H1 (cell line): Measurements from ENCODE around the gene RUBCN. TPM values are rescaled to one million over a fixed set of nuclear protein-coding genes. Genes with fewer than 3 reads are reported as not detected.
"Not testable (repeated sequence)": the region's sequence is repeated elsewhere in the genome, so short reads cannot be mapped to it uniquely, and the experiment has no call there.

ENCODE experiments used
- CTCF ChIA-PET: fragments of 300-600 bp; sonication (Branson Sonifier 250); formaldehyde crosslinking; loops from one replicate; lab custom pipeline; 2021; ENCODE audit not compliant: partially characterized antibody; lab: Charles Lee
- POLR2A ChIA-PET: fragments of 300-600 bp; sonication (Branson Sonifier 250); formaldehyde crosslinking; loops from one replicate; lab custom pipeline; 2021; ENCODE audit warnings: inconsistent platforms; ENCODE audit not compliant: partially characterized antibody; lab: Charles Lee
- DNase-seq, 2 experiments: peaks; one replicate each; pipeline versions ENCODE4 v3.0.0 to v3.0.0-alpha.2; 2010 to 2022; ENCODE audit warnings: low spot score in 2 of 2, low read depth in 1 of 2, mixed read lengths in 1 of 2
- FAIRE-seq: peaks from 2 replicates; lab custom pipeline; 2011; peaks lifted over from hg19 to GRCh38; lab: Jason Lieb, UNC
- H2AFZ ChIP-seq: 2 replicates; pipeline ENCODE4 v1.8.1; 2012; ENCODE audit warnings: low read length, inconsistent platforms
- H2AK5ac ChIP-seq: 2 replicates; pipeline ENCODE4 v1.6.1; 2013; ENCODE audit warnings: low read depth, low read length
- H2BK120ac ChIP-seq: replicated peaks from 2 replicates; pipeline ENCODE3; 2013; ENCODE audit warnings: low read depth, low read length, inconsistent platforms
- H2BK12ac ChIP-seq: 2 replicates; pipeline ENCODE4 v1.6.1; 2013; ENCODE audit warnings: low read depth, low read length
- H2BK15ac ChIP-seq: 2 replicates; pipeline ENCODE4 v1.6.1; 2013; ENCODE audit warnings: low read length
- H2BK20ac ChIP-seq: 2 replicates; pipeline ENCODE4 v1.6.1; 2013; ENCODE audit warnings: low read length
- H2BK5ac ChIP-seq: 2 replicates; pipeline ENCODE4 v1.6.1; 2013; ENCODE audit warnings: low read depth, low read length
- H3K14ac ChIP-seq: 2 replicates; pipeline ENCODE4 v1.6.1; 2013; ENCODE audit warnings: inconsistent platforms; ENCODE audit not compliant: insufficient read length
- H3K18ac ChIP-seq: 2 replicates; pipeline ENCODE4 v1.6.1; 2013; ENCODE audit warnings: low read length; ENCODE audit errors: extremely low read depth
- H3K23ac ChIP-seq: 2 replicates; pipeline ENCODE4 v1.6.1; 2013; ENCODE audit warnings: inconsistent platforms; ENCODE audit not compliant: insufficient read length
- H3K23me2 ChIP-seq: 2 replicates; pipeline ENCODE4 v1.6.1; 2013; ENCODE audit warnings: low read depth, low read length
- H3K27ac ChIP-seq: 2 replicates; pipeline ENCODE4 v1.6.1; 2011; ENCODE audit warnings: low read depth, low read length, inconsistent platforms
- H3K27me3 ChIP-seq, 4 experiments: replicated peaks in 1 of 4; 1 replicate in 1 of 4; 2 replicates in 3 of 4; pipeline versions ENCODE4 v1.6.1 to v1.8.1; 2011 to 2013; ENCODE audit warnings: low read length in 3 of 4, mild to moderate bottlenecking in 3 of 4, inconsistent platforms in 2 of 4, mixed read lengths in 2 of 4, moderate library complexity in 1 of 4; ENCODE audit not compliant: control insufficient read depth in 3 of 4, insufficient read depth in 3 of 4; ENCODE audit errors: extremely low read depth in 1 of 4
- H3K36me3 ChIP-seq, 4 experiments: 2 replicates each; pipeline versions ENCODE4 v1.6.1 to v1.8.1; 2011 to 2013; ENCODE audit warnings: mild to moderate bottlenecking in 4 of 4, low read length in 3 of 4, moderate library complexity in 2 of 4, control low read depth in 1 of 4, inconsistent platforms in 1 of 4; ENCODE audit not compliant: insufficient read depth in 4 of 4, control insufficient read depth in 2 of 4
- H3K4ac ChIP-seq: replicated peaks from 2 replicates; pipeline ENCODE3; 2013; ENCODE audit warnings: low read length, low read depth, mixed read lengths, inconsistent platforms; ENCODE audit not compliant: insufficient read length
- H3K4me1 ChIP-seq, 4 experiments: replicated peaks in 1 of 4; 1 replicate in 1 of 4; 2 replicates in 3 of 4; pipeline versions ENCODE4 v1.6.1 to v1.8.1; 2011 to 2013; ENCODE audit warnings: low read length in 3 of 4, inconsistent platforms in 2 of 4, mixed read lengths in 1 of 4; ENCODE audit not compliant: insufficient read depth in 4 of 4, control insufficient read depth in 3 of 4
- H3K4me2 ChIP-seq, 2 experiments: 2 replicates each; pipeline versions ENCODE4 v1.6.1 to v1.8.1; 2011 to 2013; ENCODE audit warnings: low read depth in 2 of 2, low read length in 2 of 2, control low read depth in 1 of 2, inconsistent platforms in 1 of 2, mild to moderate bottlenecking in 1 of 2; ENCODE audit not compliant: insufficient read depth in 1 of 2
- H3K4me3 ChIP-seq, 4 experiments: fragments of 200-600, 300-600 bp in 1 of 4; sonication (generic), shearing (Covaris generic), sonication (Bioruptor Twin) in 1 of 4; 2 replicates each; pipeline versions ENCODE4 v1.5.1 to v1.8.1; 2011 to 2016; ENCODE audit warnings: low read length in 4 of 4, low read depth in 3 of 4, control low read depth in 2 of 4, inconsistent platforms in 2 of 4, mild to moderate bottlenecking in 2 of 4, mixed read lengths in 1 of 4, moderate library complexity in 1 of 4; ENCODE audit not compliant: insufficient read depth in 2 of 4; ENCODE audit errors: extremely low read depth in 1 of 4
- H3K56ac ChIP-seq: replicated peaks from 2 replicates; pipeline ENCODE3; 2013; ENCODE audit warnings: low read depth, mild to moderate bottlenecking, mixed read lengths, low read length, inconsistent platforms; ENCODE audit not compliant: insufficient read length
- H3K79me1 ChIP-seq: 2 replicates; pipeline ENCODE4 v1.6.1; 2013; ENCODE audit warnings: low read depth, low read length, control low read depth
- H3K79me2 ChIP-seq, 2 experiments: 2 replicates each; pipeline versions ENCODE4 v1.6.1 to v1.8.1; 2012 to 2013; ENCODE audit warnings: low read length in 2 of 2, mild to moderate bottlenecking in 2 of 2, inconsistent platforms in 1 of 2; ENCODE audit not compliant: insufficient read depth in 2 of 2, control insufficient read depth in 1 of 2
- H3K9ac ChIP-seq, 4 experiments: replicated peaks in 1 of 4; 1 replicate in 1 of 4; 2 replicates in 3 of 4; pipeline versions ENCODE4 v1.6.1 to v1.8.1; 2011 to 2013; ENCODE audit warnings: low read depth in 3 of 4, low read length in 3 of 4, control low read depth in 2 of 4, mild to moderate bottlenecking in 2 of 4, moderate library complexity in 2 of 4, inconsistent platforms in 1 of 4; ENCODE audit errors: extremely low read depth in 1 of 4
- H3K9me3 ChIP-seq, 2 experiments: 2 replicates each; pipeline versions ENCODE4 v1.6.1 to v1.8.1; 2012 to 2013; ENCODE audit warnings: mild to moderate bottlenecking in 2 of 2, moderate library complexity in 2 of 2, control low read depth in 1 of 2, inconsistent platforms in 1 of 2, low read depth in 1 of 2, low read length in 1 of 2, mixed read lengths in 1 of 2; ENCODE audit not compliant: insufficient read depth in 2 of 2
- H4K20me1 ChIP-seq, 2 experiments: replicated peaks in 1 of 2; 2 replicates each; pipeline versions ENCODE3 to v1.8.1; 2011 to 2013; ENCODE audit warnings: inconsistent platforms in 2 of 2, low read length in 2 of 2, mild to moderate bottlenecking in 1 of 2; ENCODE audit not compliant: insufficient read depth in 2 of 2, control insufficient read depth in 1 of 2
- H4K5ac ChIP-seq: 2 replicates; pipeline ENCODE4 v1.6.1; 2013; ENCODE audit warnings: low read length, low read depth, mixed read lengths, inconsistent platforms; ENCODE audit not compliant: insufficient read length
- H4K8ac ChIP-seq: 2 replicates; pipeline ENCODE4 v1.8.0; 2013; ENCODE audit warnings: mild to moderate bottlenecking, moderate library complexity, low read length, inconsistent platforms; ENCODE audit not compliant: insufficient read depth; ENCODE audit errors: extremely low read depth
- H4K91ac ChIP-seq: replicated peaks from 2 replicates; pipeline ENCODE3; 2013; ENCODE audit warnings: low read length, mixed read lengths, inconsistent platforms; ENCODE audit not compliant: insufficient read length
- KDM4A ChIP-seq: IDR thresholded peaks from one replicate; pipeline ENCODE4 v1.7.1; 2012; ENCODE audit warnings: low read depth, mild to moderate bottlenecking, moderate library complexity, low read length, inconsistent platforms; ENCODE audit not compliant: severe bottlenecking
- PHF8 ChIP-seq: fragments of 200-600 bp; sonication (generic); conservative IDR thresholded peaks from 2 replicates; pipeline ENCODE4 v1.7.1; 2012; ENCODE audit warnings: low read depth, mild to moderate bottlenecking, inconsistent platforms, low read length, moderate library complexity
- WGBS, 2 experiments: shearing (Covaris generic) in 1 of 2; methylation state at CpG; one replicate each; pipeline versions ENCODE4 v1.1.6 to v1.1.7; 2013 to 2015; ENCODE audit warnings: low lambda C conversion rate in 2 of 2, mixed read lengths in 2 of 2, inconsistent platforms in 1 of 2, low coverage in 1 of 2, missing lambda C conversion rate in 1 of 2; ENCODE audit not compliant: insufficient replicate concordance in 2 of 2, insufficient coverage in 1 of 2, insufficient read length in 1 of 2; ENCODE audit errors: extremely low coverage in 1 of 2, missing lambda C conversion rate in 1 of 2; 5-methylcytosine and 5-hydroxymethylcytosine counted together
- polyA plus RNA-seq, 7 experiments: library from polyadenylated mRNA; depleted of rRNA in 3 of 7; stranded (reverse) in 5 of 7; unstranded in 2 of 7; fragments of >200 nt in 5 of 7; fragments of 200-250 nt in 2 of 7; gene quantifications; 1 replicate in 5 of 7; 2 replicates in 1 of 7; 4 replicates in 1 of 7; pipeline versions ENCODE4 v1.2.1 to v1.2.3, GENCODE V29; 2011 to 2013; ENCODE audit warnings: missing spikeins in 2 of 7, mixed read lengths in 2 of 7
- total RNA-seq: library from RNA; stranded (reverse); fragmentation: NEBNext Ultra II Directional; extraction: Animal tissue kit (Norgen Biotek cat#: 25700); gene quantifications from 2 replicates; pipeline ENCODE4 v1.2.1, GENCODE V29; 2021

The RUBCN gene
- total and polyA plus RNA-seq, 2 of the 8 experiments (the other 6 are each of a cell fraction or from before 2014, with no cell fraction given), result 9.3 to 21.9 TPM

DNA sequence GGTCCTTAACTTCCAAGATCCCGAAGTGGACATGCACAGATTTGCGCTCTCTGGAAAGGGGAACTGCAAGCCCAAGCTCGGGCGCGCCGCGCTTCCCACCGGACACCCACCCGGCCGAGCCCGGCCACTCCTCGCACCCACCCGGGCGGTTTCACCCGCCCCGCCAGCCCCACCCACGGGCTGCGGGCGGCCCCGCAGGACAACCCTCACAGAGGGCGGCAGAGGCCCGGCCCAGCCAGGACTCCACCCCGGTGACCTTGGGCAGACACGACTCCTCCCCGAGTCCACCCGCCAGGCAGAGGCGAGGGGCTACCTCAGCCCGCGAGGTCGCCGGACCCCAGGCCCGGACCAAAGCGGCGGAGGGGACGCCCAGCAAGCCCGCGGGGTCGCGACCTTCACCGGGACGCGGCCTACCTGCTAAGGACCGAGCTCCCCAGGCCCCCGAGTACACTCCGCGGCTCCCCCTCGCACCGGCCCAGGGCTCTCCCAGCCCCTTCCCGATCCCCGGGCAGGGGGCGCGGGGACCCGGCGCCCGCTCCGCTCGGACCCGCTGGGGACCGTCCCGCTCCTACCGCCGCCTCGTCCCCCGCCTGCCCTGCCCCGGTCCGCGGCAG is 109.4 kb downstream of the RUBCN start:
- peak in 1 of 2 experiments; percentile 54 for DNase-seq
- CTCF ChIA-PET, POLR2A ChIA-PET, H3K56ac ChIP-seq, H3K27me3 ChIP-seq, H3K23ac ChIP-seq, H4K91ac ChIP-seq, H3K14ac ChIP-seq, H3K4me1 ChIP-seq, H2BK15ac ChIP-seq, H3K18ac ChIP-seq, H2AFZ ChIP-seq, H2BK5ac ChIP-seq, H4K20me1 ChIP-seq, H3K79me1 ChIP-seq, H3K4ac ChIP-seq, H4K5ac ChIP-seq, H2BK20ac ChIP-seq, H3K79me2 ChIP-seq, FAIRE-seq, H3K27ac ChIP-seq, H3K36me3 ChIP-seq, H3K23me2 ChIP-seq, H4K8ac ChIP-seq, H2BK12ac ChIP-seq, H2BK120ac ChIP-seq, H2AK5ac ChIP-seq, H3K9me3 ChIP-seq: not testable (repeated sequence)
- WGBS, 2 experiments, result 0% methylated on average over 1 of the region's 67 CpGs; no CpG with 5 or more reads in 1 of the 2 experiments
- 0 out of 2 replicates have a peak, but pooled peaks have one; percentile 23 for TF ChIP-seq PHF8
- peak; percentile 52 for TF ChIP-seq KDM4A
- H3K4me2 ChIP-seq, result peak overlapping the region; percentile 39 to 60
- H3K4me3 ChIP-seq, result peak overlapping the region; percentile 43 to 82 (median 58)
- peak overlapping the region in 2 of 4 experiments; percentile 60 to 96; a peak in 3 of 7 replicates for H3K9ac ChIP-seq
